Dermis microvascular lymphatic vessel endothelial cell (primary cell): ENCODE results near the gene TM4SF5. TPM values are rescaled to one million over a fixed set of nuclear protein-coding genes. Genes with fewer than 3 reads are reported as not detected.
A peak's percentile ranks its signal among the peaks of the same experiment; 100 is the strongest.

ENCODE experiments used
- DNase-seq, 2 donors: peaks; one replicate each; pipeline versions ENCODE4 v3.0.0 to v3.0.0-alpha.2; 2010; ENCODE audit warnings: low read depth in 2 of 2
- total RNA-seq: library from RNA; depleted of rRNA; stranded (reverse); fragments of >200 nt; gene quantifications from 2 replicates; pipeline ENCODE4 v1.2.1, GENCODE V29; 2014

TM4SF5 gene, protein sequence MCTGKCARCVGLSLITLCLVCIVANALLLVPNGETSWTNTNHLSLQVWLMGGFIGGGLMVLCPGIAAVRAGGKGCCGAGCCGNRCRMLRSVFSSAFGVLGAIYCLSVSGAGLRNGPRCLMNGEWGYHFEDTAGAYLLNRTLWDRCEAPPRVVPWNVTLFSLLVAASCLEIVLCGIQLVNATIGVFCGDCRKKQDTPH
- not detected in 2 replicates for total RNA-seq

DNA sequence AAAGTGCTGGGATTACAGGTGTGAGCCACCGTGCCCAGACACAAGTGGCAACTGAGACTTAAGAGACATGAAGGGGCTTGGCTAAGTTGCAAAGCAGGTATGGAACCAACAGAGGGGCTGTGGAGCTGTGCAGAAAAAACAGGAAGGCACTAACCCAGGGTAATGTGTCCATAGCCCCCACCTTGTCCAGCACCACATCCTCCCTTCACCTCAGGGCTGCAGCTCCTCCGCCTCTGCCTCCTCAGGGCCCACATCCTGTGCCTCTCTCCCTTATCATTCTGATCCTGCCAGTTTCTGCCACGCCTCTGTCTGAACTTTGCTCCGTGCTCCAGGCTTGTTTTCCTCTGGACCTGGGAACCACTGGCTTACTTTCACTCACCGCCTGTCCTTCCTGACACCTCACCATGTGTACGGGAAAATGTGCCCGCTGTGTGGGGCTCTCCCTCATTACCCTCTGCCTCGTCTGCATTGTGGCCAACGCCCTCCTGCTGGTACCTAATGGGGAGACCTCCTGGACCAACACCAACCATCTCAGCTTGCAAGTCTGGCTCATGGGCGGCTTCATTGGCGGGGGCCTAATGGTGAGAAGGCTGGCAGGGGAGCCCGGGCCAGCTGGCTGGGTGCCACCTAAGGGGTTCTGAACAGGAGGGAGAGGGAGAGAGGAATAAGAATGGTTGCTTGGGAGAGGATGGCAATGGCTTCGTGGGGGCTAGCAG is at the start of gene TM4SF5:
Gene TM4SF5, plus strand, starts transcription at position 368 of the 716 bp plus-strand sequence. Its CDS starts 37 bp downstream, at position 405.
- no peak for DNase-seq

DNA sequence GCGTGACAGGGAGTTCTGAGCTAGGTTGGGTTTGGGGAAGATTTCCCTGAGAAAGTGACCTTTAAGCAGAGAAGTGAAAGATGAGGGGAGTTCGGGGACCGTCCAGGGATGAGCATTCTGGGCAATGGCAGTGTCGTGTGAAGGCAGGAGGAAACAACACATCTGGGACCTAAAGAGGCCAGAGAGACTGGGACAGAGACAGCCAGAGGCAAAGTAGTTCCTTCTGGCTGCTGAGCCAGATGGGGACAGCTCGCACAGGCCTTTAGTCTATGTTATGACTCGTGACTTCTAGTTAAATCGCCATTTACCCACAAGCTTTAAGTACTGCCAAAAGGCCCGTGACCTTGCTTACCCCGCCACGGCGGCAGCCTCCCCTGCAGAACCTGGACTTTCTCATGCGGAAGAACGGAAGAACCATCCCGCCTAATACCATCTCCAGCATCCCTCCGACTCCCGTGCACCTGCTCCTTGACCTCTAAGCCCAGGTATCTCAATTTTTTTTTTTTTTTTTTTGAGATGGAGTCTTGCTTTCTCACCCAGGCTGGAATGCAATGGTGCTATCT is 48.9 kb upstream of the TM4SF5 start:
- DNase-seq, result no peak

DNA sequence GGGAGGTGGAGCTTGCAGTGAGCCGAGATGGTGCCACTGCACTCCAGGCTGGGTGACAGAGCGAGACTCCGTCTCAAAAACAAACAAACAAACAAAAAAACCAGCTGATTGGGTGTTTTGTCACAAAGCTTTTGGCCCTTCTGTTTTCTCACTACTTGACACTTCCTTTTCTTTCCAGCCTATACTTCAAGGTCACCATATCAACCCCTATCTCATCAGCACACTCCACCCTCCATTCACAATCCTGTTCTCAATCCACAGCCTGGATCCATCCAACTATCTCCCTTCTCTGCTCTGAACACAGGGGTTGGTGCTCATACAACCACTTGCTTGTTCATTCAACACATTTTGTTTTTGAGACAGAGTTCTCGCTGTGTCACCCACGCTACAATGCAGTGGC is 47.0 kb upstream of the TM4SF5 start:
- DNase-seq, result no peak

DNA sequence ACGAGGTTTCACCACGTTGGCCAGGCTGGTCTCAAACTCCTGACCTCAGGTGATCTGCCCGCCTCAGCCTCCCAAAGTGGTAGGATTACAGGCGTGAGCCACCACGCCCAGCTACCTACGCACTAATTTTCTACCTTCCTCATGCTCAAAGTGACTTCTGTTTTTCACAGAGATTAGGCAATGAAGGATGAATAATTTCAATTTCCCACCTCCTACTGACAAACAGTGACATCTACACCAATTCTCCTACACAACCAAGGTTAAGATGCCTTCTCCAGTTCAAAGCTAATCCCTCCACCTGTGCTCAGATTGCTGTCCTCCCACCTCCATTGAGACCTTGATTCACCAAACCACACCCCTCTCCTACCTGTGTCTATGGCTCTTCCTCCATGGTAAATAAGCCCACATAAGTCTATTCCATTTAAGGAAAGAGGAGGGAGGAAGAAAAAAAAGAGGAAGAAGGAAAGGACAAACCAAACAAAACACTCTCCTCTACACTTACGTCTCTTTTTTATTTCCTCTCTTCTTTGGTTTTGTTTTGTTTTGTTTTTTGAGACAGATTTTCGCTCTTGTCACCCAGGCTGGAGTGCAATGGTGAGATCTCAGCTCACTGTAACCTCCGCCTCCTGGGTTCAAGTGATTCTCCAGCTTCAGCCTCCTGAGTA is 45.9 kb upstream of the TM4SF5 start:
- no peak for DNase-seq

DNA sequence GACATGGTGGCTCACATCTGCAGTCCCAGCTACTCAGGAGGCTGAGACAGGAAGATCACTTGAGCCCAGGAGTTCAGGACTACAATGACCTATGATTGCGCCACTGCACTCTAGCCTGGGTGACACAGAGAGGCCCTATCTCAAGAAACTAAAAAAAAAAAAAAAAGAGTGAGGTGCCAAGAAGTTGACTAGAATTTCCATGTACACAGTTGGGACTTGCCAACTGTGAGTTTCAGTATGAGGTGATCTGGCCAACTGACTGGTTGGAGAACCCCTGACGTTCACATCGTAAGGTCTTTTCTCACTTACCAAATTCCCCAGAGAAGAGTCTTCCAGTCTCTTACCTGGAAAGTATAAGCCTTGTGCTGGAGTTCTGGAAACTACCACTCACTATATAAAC is 43.6 kb upstream of the TM4SF5 start:
- no peak for DNase-seq

DNA sequence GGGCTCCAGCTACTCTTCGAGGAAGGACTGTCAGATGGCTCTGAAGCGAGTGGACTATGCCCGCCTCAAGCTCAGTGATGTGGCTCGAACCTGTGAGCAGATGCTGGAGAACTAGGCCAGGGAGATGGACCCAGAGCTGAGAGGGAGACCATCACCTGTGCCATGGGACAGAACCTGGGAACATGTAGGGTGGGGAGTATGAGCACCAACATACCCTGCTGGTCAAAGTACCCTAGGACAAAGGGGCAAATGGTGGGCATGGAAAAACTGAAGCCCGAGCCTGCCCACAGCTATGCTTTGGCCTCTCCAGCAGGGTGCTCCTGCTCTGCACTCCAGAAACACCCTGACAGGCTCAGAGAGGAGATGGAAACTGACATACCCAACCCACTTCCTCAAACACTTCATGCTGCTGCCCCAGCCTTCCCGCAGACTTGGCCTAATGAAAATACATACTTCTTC is 38.6 kb upstream of the TM4SF5 start:
- DNase-seq, result no peak

DNA sequence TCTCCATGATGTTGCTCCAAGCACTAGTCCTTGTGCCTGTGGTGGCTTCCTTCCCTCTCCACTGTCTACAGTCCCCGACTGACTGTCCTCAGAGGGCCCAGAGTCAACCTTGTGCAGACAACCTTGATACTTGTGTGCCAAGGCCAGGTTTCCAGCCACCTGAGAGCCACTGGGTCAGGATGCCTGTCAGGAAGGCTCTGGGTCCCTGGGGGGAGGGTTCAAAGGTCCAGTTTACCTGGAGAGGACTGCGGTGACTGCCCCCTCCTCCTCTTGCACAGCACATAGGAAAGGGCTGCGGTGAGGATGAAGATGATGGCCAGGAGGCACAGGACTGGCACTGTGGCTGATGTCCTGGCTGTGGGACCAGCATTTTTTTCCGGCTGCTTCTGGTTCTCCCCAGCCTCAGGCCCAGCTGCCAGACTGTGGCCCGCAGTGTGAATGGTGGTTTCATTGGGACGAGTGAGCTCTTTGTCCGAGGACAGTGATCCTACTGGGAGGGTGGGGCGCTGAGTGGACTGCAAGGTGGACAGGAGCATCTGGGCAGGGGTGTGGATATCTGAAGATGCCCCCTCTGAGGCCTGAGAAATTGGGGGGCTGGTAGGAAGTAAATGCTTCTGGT is 36.7 kb upstream of the TM4SF5 start:
- no peak for DNase-seq

DNA sequence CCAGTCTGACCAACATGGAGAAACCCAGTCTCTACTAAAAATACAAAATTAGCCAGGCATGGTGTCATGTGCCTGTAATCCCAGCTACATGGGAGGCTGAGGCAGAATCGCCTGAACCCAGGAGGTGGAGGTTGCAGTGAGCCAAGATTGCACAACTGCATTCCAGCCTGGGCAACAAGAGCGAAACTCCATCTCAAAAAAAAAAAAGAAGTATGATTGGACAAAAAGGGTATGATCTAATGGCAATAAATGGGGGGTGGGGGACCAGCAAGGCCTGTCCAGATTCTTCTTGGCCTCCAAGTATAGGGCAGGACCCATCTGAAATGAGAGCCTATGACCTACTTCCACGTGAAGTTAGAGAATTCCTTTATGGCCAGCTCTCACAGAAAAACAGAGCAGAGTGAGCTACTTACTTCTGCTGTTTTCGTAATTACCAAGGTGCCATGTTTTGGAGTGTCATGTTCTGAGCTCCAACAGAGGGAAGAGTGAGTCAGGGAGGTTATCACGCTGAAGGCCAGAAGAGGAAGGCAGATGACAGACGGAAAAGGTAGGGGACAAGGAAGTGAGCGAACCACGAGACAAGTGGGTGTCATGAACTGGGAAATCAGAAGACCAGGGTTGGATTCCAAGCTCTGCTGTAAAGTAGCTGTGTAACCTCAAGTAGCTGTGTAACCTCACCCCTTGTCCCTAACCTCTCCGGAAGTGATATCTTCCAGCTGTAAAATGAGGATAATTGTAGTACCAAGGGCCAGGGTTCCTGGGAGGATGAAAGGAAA is 35.6 kb upstream of the TM4SF5 start:
- peak in 1 of 2 donors; percentile 43 for DNase-seq

DNA sequence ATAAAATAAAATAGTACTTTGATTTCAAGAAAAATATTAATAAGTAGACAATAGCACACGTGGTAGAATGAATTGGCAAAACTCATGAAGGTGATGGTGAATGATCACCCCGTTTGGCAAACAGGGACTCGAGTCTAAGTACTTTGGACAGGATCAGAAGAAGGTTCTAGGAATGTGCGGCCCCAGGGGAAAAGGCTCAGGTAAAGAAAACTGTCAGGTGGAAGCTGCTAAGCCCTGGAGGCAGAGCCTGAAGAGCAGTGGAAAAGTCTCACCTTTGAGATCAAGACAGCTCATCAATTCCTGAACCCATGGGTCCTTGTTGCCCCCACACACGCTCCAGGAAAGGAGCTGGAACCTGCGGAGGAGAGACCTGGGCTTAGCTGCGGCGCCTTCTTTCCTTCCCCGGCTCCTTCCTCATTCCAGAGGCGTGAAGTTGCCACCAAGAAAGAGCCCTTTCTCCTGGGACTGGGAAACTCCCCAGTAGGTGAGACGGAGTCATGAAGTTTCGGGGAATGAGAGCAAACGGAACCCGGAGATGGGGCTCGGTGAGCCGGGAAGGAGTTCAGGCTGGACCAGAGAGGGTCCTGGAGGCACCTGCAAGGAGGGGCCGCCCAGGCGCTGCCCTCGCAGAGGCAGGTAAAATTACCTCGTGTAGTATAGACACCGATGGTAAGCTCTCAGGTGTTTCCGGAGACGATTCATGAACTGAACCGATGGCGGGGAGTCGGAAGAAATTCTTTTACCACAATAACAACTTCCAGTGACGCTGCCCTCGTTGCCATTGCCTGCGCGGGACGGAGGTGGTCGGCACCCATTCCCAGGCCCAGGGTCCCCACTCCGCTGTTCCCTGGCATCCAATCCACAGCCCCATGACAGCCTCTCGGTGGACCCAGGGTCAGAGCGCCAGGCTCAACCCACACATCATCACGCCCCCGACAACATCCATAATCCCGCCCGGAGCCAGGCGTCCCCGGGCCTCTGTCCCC is 33.3 kb upstream of the TM4SF5 start:
- DNase-seq, result no peak

DNA sequence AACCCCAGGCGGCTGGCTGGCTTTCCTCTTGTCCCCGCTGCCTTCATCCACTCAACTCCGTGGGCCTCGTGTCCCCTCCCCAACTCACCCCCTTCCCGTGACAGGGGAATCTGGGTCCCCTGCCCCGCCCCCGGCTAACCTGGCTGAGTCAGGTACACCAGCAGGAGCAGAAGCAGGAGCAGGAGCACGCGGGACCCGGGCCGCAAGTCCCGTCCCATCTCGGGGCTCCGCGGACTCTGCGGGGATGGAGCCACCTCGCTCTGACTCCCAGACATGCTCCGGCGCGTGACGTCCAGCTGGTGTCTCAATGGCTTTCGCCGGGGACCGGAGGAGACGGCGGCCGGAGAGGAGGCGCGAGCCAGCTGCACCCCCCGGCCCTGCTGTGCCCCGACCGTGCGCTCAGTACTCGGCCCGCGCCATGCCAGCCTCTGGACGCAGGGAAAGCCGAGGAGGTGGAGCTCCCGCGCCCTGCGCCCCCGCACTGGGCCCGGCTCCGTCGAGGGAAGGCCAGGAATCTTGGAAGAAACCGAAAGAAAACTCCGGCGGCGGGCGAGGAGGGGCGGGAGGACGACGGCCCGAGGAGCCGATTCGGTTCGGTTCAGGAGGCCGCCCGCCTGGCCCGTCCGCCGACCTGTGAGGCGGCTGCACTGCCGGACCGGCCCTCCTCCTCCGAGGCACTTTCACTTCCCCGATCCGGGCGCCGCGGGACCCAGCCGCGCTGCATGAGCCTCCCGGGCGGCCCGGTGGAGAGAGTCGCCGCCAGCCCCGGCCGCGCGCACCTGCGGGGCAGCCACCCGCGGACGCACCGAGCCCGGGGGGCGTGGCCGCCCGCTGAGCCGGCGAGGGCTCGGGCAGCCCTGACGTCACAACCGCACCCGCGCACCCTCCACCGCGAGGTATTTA is 32.3 kb upstream of the TM4SF5 start, which contains the start of the genes CXCL16 and ZMYND15:
Gene CXCL16, minus strand, starts transcription at position 807 of the 903 bp plus-strand sequence. Its CDS starts 589 bp downstream, at position 218.
Gene ZMYND15, plus strand, starts transcription at position 712 of the 903 bp plus-strand sequence. CDS start 716 bp downstream, outside the sequence.
- peak in 1 of 2 donors; percentile 29 for DNase-seq

DNA sequence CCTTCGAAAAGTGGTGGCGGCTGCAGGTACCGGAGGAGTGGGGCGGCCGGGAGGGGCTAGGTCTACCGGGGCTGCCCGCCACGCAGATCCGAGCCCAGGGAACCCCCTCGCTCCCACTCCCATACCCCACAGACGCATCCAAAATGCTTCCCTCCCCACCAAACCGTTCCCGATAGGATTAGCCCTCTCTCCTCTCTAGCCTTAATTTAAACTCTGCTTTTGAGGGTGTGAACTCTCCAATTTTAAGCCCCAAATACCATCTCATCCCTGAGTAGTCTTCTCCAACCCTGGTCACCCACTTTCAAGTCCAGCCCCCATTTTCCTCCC is 31.7 kb upstream of the TM4SF5 start:
- no peak for DNase-seq

DNA sequence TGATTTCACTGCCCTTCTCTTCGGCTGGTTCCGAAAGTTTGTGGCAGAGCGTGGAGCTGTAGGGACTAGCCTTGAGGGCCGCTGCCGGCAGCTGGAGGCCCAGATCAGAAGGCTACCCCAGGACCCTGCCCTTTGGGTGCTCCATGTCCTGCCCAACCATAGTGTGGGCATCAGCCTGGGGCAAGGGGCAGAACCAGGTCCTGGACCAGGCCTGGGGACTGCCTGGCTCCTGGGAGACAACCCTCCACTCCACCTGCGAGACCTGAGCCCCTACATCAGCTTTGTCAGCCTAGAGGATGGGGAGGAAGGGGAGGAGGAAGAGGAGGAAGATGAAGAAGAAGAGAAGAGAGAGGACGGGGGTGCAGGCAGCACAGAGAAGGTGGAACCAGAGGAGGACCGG is 31.1 kb upstream of the TM4SF5 start:
- DNase-seq, result no peak

DNA sequence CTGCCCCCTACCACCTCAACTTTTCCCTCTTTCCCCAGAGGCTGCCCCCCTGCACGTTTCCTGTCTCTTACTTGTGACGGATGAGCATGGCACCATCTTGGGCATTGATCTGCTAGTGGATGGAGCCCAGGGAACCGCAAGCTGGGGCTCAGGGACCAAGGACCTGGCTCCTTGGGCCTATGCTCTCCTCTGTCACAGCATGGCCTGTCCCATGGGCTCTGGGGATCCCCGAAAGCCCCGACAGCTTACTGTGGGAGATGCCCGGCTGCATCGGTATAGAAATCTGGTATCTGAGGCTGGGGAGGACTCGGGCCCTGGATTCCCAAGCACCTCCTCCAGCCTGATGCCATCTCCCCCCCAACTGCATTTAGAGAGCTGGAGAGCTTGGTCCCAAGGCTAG is 30.1 kb upstream of the TM4SF5 start:
- DNase-seq, result no peak

DNA sequence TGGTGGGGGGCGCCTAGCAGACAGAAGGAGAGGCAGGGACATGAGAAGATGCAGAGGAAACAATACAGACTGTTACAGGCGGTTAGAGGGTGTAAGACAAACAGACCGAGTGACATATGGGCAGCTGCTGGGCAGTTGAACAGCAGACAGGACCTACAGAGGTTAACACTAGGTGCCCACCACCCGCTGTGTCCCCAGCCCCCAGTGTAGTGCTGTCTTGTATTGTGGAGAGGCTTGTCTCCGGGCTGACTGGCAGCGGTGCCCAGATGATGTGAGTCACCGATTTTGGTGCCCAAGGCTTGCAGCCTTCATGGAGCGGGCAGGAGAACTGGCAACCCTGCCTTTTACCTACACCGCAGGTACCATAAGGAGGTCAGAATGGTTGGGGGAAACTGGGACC is 29.6 kb upstream of the TM4SF5 start:
- no peak for DNase-seq

DNA sequence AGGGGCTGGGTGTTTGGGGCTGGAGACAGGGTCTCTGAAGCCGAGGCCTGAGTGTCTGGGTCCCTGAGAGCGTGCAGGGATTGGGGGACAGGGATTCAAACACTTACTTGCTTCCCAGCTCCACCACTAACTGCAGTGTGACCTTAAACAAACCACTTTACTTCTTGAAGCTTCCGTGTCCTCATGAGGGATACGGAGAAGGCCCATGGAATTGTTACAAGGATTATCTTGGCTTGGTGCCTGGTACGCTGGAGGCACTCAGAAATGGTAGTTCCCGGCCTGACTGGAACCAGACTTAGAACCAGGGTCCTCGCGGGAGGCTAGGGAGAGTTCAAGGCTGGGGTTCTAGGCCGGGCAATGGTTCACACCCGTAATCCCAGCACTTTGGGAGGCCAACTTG is 29.1 kb upstream of the TM4SF5 start:
- DNase-seq, result no peak

DNA sequence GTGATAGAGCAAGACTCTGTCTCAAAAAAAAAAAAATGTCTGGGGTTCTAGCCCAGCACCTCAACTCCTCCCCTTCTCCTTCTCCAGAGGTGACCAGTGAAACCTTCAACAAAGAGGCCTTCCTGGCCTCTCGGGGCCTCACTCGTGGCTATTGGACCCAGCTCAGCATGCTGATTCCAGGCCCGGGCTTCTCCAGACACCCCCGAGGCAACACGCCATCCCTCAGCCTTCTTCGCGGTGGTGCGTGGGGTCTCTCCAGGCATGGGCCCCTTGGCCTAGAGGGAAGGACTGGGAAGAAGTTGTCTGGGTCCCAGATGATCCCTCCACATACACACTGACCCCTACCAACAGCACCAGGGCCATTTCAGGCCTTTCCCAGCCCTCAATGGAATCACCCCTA is 28.5 kb upstream of the TM4SF5 start:
- DNase-seq, result no peak

DNA sequence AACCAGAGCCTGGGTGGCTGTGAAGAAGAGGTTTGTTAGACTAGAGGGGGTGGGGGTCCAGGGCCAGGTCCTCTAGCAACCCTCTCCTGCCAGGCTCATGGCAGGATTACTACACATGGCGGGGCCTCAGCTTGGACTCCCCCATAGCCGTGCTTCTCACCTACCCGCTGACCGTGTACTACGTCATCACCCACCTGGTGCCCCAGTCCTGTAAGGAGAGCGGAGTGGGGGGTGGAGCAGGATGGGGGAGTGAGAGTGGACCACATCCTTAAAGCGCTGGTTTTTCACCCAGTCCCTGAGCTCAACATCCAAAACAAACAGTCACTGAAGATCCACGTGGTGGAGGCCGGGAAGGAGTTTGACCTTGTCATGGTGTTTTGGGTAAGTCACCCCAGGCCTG is 27.8 kb upstream of the TM4SF5 start:
- no peak for DNase-seq
